ENCODE results near the gene ANKS4B. TPM values are rescaled to one million over a fixed set of nuclear protein-coding genes. Genes with fewer than 3 reads are reported as not detected.
"Not testable (repeated sequence)": the region's sequence is repeated elsewhere in the genome, so short reads cannot be mapped to it uniquely, and the experiment has no call there.

The ANKS4B gene
- total RNA-seq, 4 donors from 2014 or later: not detected

DNA sequence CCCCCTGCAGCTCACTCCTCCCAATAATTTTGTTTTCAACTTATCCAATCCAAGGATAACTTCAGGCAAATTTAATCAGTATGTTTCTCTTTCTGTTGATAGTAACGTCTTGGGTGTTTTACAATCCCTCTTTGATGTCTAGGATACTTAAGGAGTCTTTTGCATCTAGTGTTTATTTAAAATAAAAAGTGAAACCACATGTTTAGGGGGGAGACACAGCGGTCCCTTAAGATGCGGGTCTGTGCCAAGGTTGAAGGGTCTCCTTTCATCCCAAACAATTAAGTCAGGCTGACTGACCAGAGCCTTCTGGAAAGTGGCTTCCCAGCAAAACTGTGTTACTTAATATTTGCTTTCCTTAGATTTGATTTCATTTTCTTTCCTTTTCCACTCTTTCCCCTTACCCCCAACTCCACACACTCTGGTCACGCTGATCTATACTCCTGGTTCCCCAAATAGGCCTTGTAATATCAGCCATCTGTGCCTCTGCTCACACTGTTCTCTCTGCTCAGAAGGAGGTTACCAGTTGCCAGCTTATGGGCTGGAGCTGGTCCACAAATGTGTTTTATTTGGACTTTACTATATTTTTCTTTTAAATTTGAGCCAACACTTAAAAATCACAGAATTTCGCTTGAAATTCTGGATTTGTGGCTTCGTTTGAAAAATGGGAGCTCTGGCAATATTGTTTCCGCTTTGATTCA lies 11.2 kb downstream of the ANKS4B start:
- no peak overlapping the region for H3K27ac ChIP-seq
- H3K4me3 ChIP-seq: no peak overlapping the region
- peaks cover 0 to 13% (median 0%) of the 10 kb centered on the region in 4 donors for H3K27me3 ChIP-seq
- DNase-seq: no peak
- H3K9me3 ChIP-seq: no peaks in the 10 kb centered on the region
- H3K4me1 ChIP-seq: no peaks in the 10 kb centered on the region
- no peaks in the 10 kb centered on the region for H3K36me3 ChIP-seq
- WGBS, 2 donors: 57 to 65% methylated on average over 7 of the region's 7 CpGs
- intact Hi-C loops (cut with DNase I): no loop called here
- TF ChIP-seq, protein P1, sequence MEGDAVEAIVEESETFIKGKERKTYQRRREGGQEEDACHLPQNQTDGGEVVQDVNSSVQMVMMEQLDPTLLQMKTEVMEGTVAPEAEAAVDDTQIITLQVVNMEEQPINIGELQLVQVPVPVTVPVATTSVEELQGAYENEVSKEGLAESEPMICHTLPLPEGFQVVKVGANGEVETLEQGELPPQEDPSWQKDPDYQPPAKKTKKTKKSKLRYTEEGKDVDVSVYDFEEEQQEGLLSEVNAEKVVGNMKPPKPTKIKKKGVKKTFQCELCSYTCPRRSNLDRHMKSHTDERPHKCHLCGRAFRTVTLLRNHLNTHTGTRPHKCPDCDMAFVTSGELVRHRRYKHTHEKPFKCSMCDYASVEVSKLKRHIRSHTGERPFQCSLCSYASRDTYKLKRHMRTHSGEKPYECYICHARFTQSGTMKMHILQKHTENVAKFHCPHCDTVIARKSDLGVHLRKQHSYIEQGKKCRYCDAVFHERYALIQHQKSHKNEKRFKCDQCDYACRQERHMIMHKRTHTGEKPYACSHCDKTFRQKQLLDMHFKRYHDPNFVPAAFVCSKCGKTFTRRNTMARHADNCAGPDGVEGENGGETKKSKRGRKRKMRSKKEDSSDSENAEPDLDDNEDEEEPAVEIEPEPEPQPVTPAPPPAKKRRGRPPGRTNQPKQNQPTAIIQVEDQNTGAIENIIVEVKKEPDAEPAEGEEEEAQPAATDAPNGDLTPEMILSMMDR (IDR thresholded peaks at IDR 0.05): no peak
- no peak for TF ChIP-seq POLR2A (IDR thresholded peaks at IDR 0.05)

GRCh38 chr16:21248179-21248578 lies 14.7 kb downstream of the ANKS4B start:
- peaks cover 0 to 31% (median 0%) of the 10 kb centered on the region in 4 donors for H3K27me3 ChIP-seq
- H3K9me3 ChIP-seq; DNase-seq; H3K36me3 ChIP-seq; H3K4me1 ChIP-seq; intact Hi-C loops (cut with DNase I); H3K27ac ChIP-seq; H3K4me3 ChIP-seq: not testable (repeated sequence)
- whole genome bisulfite sequencing, 2 donors: 81 to 86% methylated on average over 4 of the region's 4 CpGs

DNA sequence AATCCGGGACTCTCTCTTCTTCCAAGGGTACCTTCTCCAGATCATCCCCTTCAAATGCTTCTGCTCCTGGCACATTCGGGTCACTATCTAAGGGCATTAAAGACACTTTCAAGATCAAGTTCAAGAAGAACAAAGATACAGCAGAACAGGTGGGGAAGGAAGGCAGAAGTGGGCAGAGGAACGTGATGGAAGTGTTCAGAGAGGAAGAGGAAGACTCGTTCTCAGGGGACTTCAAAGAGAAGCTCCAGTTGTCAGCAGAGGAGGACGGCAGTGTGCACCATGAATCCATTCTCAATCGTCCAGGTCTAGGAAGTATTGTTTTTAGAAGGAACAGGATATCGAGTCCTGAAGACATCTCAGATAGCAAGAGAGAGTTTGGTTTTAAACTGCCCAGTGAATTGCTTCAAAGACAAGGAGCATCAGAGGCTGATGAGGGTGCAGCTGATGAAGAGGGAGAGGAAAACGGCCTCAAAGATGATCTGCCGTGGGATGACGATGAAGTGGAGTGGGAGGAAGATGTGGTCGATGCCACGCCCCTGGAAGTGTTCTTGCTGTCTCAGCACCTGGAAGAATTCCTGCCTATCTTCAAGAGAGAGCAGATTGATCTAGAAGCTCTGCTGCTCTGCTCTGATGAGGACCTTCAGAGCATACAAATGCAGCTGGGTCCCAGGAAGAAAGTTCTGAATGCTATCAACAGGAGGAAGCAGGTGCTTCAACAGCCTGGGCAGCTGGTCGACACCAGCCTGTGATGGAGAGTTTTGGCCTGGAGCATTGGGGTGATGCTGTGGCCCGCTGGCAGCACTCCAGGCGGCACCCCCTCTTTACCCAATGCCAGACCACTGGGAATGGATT lies 16.8 kb downstream of the ANKS4B start:
- TF ChIP-seq, protein P1 (IDR thresholded peaks at IDR 0.05): no peak
- TF ChIP-seq POLR2A (IDR thresholded peaks at IDR 0.05): no peak
- intact Hi-C loops (cut with DNase I): no loop called here
- Histone ChIP-seq H3K9me3 (no peaks in the 10 kb centered on the region), H3K27ac (no peak overlapping the region), H3K36me3 (no peaks in the 10 kb centered on the region), H3K4me3 (no peak overlapping the region), H3K27me3 (peaks cover 0 to 34% (median 0%) of the 10 kb centered on the region in 4 donors), H3K4me1 (no peaks in the 10 kb centered on the region)
- no peak for DNase-seq
- WGBS, 2 donors: 74 to 75% methylated on average over 14 to 15 of the region's 15 CpGs

GRCh38 chr16:21253470-21253869 lies 20.0 kb downstream of the ANKS4B start:
- DNase-seq: no peak
- H3K27me3 ChIP-seq: peaks cover 0 to 39% (median 0%) of the 10 kb centered on the region in 4 donors
- WGBS, 2 donors: 64 to 81% methylated on average over 3 of the region's 3 CpGs
- TF ChIP-seq, protein P1 (IDR thresholded peaks at IDR 0.05): no peak
- TF ChIP-seq POLR2A (IDR thresholded peaks at IDR 0.05): no peak
- H3K4me1 ChIP-seq: no peaks in the 10 kb centered on the region
- intact Hi-C loops (cut with DNase I): no loop called here
- H3K36me3 ChIP-seq: no peaks in the 10 kb centered on the region
- H3K4me3 ChIP-seq: no peak overlapping the region
- no peak overlapping the region for H3K27ac ChIP-seq
- H3K9me3 ChIP-seq: no peaks in the 10 kb centered on the region

- TF ChIP-seq, protein P1 (IDR thresholded peaks at IDR 0.05): no peak
- no peak for TF ChIP-seq POLR2A (IDR thresholded peaks at IDR 0.05)
- no peaks in the 10 kb centered on the region for H3K36me3 ChIP-seq
- intact Hi-C loops (cut with DNase I): no loop called here
- no peaks in the 10 kb centered on the region for H3K9me3 ChIP-seq
- H3K27me3 ChIP-seq: peaks cover 0 to 21% (median 0%) of the 10 kb centered on the region in 4 donors
- 76 to 93% methylated on average over 2 of the region's 2 CpGs for WGBS, 2 donors
- H3K4me3 ChIP-seq: no peak overlapping the region
- no peak for DNase-seq
- H3K27ac ChIP-seq: no peak overlapping the region
- no peaks in the 10 kb centered on the region for H3K4me1 ChIP-seq
Measured at GRCh38 chr16:21256636-21257035, 23.1 kb downstream of the ANKS4B start.

Measured in esophagus squamous epithelium (tissue), 5 donors.